ENCODE results near the gene FZR1. TPM values are rescaled to one million over a fixed set of nuclear protein-coding genes. Genes with fewer than 3 reads are reported as not detected.

The FZR1 gene
- total and polyA plus RNA-seq, 2 of the 8 experiments (the other 6 are each of a cell fraction or from before 2014, with no cell fraction given): 21.6 to 35.5 TPM

DNA sequence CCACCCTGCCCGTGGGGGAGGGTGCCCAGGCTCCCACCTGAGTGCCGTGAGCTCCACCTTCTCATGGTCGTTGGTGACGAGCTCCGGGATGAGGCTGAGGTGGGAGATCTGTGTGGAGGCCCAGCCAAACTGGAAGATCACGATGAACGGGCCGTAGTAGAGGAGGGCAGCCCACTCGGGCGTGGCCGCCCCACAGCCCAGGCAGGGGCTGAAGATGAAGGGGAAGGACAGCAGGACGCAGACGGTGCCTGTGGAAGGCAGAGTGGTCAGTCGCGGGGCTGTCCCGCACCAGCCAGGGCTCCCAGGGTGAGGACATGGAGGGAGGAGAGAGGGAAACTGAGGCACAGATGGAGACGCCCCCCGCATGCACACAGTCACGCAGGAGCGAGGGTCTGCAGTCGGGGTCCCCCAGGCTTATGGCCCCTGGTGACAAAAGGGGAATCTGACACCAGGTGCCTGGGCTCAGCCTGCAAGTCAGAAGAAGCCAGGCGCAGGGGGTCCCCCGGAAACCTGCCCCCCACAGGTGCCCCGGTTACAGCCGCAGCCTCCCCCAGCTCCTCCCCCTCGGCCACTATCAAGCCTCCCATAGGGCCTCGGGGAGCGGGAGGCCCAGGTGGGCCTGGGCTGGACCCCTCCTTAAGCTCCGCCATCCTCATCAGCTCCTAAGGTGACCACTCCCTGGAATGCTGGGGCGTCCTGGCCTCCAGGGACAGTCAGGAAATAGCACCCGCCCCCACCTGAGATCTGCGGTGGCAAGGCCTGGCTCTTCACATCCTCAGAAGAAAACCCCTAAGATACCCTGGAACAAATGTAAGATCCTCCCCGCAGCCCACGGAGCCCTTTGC, 45.1 kb downstream of the FZR1 start:
- FAIRE-seq: no peak

More for the DNA sequence above, 45.1 kb downstream of the FZR1 start:
- Histone ChIP-seq H3K27ac (ENCODE audit: low read depth, low read length) (no peak overlapping the region), H3K4me1 (replicated peaks in 1 of 4; ENCODE audit: control insufficient read depth in 3 of 4, insufficient read depth in 4 of 4, low read length in 3 of 4) (peaks cover 0 to 2% (median under 1%) of the 10 kb centered on the region in 4 experiments; a peak in 4 of 7 replicates), H4K8ac (ENCODE audit: extremely low read depth, insufficient read depth, low read length) (no peak overlapping the region; the same call in 1 of the 2 replicates), H3K18ac (ENCODE audit: extremely low read depth, low read length) (no peak overlapping the region), H2AK5ac (ENCODE audit: low read depth, low read length) (no peak overlapping the region), H2BK12ac (ENCODE audit: low read depth, low read length) (no peak overlapping the region), H2BK120ac (replicated peaks; ENCODE audit: low read depth, low read length) (no peak overlapping the region), H3K27me3 (replicated peaks in 1 of 4; ENCODE audit: control insufficient read depth in 3 of 4, extremely low read depth in 1 of 4, insufficient read depth in 3 of 4, low read length in 3 of 4) (peaks cover 0 to 2% (median under 1%) of the 10 kb centered on the region in 4 experiments; a peak in 3 of 7 replicates), H3K79me2 (ENCODE audit: control insufficient read depth in 1 of 2, insufficient read depth in 2 of 2, low read length in 2 of 2) (peaks cover 0 to 2% of the 10 kb centered on the region in 2 experiments; a peak in 1 of 4 replicates), H3K36me3 (ENCODE audit: control insufficient read depth in 2 of 4, insufficient read depth in 4 of 4, low read length in 3 of 4) (peaks cover 0 to 5% (median 1%) of the 10 kb centered on the region in 4 experiments; a peak in 1 of 8 replicates), H3K14ac (ENCODE audit: insufficient read length) (no peak overlapping the region), H3K4me3 (ENCODE audit: extremely low read depth in 1 of 4, insufficient read depth in 2 of 4, low read depth in 3 of 4, low read length in 4 of 4) (no peak overlapping the region), H4K5ac (ENCODE audit: insufficient read length, low read depth, low read length) (no peak overlapping the region), H3K4ac (replicated peaks; ENCODE audit: insufficient read length, low read depth, low read length) (no peak overlapping the region), H4K91ac (replicated peaks; ENCODE audit: insufficient read length, low read length) (no peak overlapping the region), H3K56ac (replicated peaks; ENCODE audit: insufficient read length, low read depth, low read length) (no peak overlapping the region), H3K9me3 (ENCODE audit: insufficient read depth in 2 of 2, low read depth in 1 of 2, low read length in 1 of 2) (no peaks in the 10 kb centered on the region), H2AFZ (ENCODE audit: low read length) (no peak overlapping the region), H2BK20ac (ENCODE audit: low read length) (no peak overlapping the region), H3K23ac (ENCODE audit: insufficient read length) (no peak overlapping the region), H3K9ac (replicated peaks in 1 of 4; ENCODE audit: extremely low read depth in 1 of 4, low read depth in 3 of 4, low read length in 3 of 4) (no peak overlapping the region), H3K4me2 (ENCODE audit: insufficient read depth in 1 of 2, low read depth in 2 of 2, low read length in 2 of 2) (no peak overlapping the region), H2BK5ac (ENCODE audit: low read depth, low read length) (no peak overlapping the region), H2BK15ac (ENCODE audit: low read length) (no peak overlapping the region), H3K79me1 (ENCODE audit: low read depth, low read length) (peaks cover 4% of the 10 kb centered on the region), H3K23me2 (ENCODE audit: low read depth, low read length) (no peaks in the 10 kb centered on the region), H4K20me1 (replicated peaks in 1 of 2; ENCODE audit: control insufficient read depth in 1 of 2, insufficient read depth in 2 of 2, low read length in 2 of 2) (peaks cover 8 to 25% of the 10 kb centered on the region in 2 experiments)
- POLR2A ChIA-PET (ENCODE audit: partially characterized antibody): interaction anchor here (1.0 kb wide), 1 partner anchor 19 kb away, joined by 3 read pairs; no protein-coding TSS in a partner anchor
- no peak for TF ChIP-seq YY1 (IDR thresholded peaks at IDR 0.05; ENCODE audit: low read depth, low read length)
- TF ChIP-seq RFX5 (IDR thresholded peaks at IDR 0.05; ENCODE audit: borderline replicate concordance, low read depth, low read length): no peak
- TF ChIP-seq CTBP2 (IDR thresholded peaks at IDR 0.05; ENCODE audit: borderline replicate concordance, insufficient read depth, insufficient read length, low read length): no peak
- TF ChIP-seq, protein P1, sequence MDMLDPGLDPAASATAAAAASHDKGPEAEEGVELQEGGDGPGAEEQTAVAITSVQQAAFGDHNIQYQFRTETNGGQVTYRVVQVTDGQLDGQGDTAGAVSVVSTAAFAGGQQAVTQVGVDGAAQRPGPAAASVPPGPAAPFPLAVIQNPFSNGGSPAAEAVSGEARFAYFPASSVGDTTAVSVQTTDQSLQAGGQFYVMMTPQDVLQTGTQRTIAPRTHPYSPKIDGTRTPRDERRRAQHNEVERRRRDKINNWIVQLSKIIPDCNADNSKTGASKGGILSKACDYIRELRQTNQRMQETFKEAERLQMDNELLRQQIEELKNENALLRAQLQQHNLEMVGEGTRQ (IDR thresholded peaks at IDR 0.05; ENCODE audit: low read length): no peak
- TF ChIP-seq GABPA (IDR thresholded peaks at IDR 0.05; ENCODE audit: borderline replicate concordance, insufficient read depth, low read length): no peak
- no peak for TF ChIP-seq POLR2AphosphoS5 (IDR thresholded peaks at IDR 0.05; ENCODE audit: low read depth, low read length)
- TF ChIP-seq ASH2L (IDR thresholded peaks at IDR 0.05; ENCODE audit: low read length): no peak
- TF ChIP-seq TAF7 (optimal IDR thresholded peaks at IDR 0.05; ENCODE audit: borderline replicate concordance, low read depth, low read length): no peak
- TF ChIP-seq, protein P2, sequence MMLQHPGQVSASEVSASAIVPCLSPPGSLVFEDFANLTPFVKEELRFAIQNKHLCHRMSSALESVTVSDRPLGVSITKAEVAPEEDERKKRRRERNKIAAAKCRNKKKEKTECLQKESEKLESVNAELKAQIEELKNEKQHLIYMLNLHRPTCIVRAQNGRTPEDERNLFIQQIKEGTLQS (IDR thresholded peaks at IDR 0.05; ENCODE audit: insufficient read depth, low read depth, low read length): no peak
- CTCF ChIA-PET (ENCODE audit: partially characterized antibody): interaction anchor here (0.8 to 7.5 kb wide), 8 partner anchors 14 to 191 kb away, joined by 3 to 54 read pairs (median 4); no protein-coding TSS in a partner anchor
- no peak for DNase-seq (ENCODE audit: low read depth in 1 of 2, low spot score in 2 of 2)
- 88% methylated on average over 24 of the region's 34 CpGs; no CpG with 5 or more reads in 1 of the 2 experiments for WGBS, 2 experiments (ENCODE audit: extremely low coverage in 1 of 2, insufficient coverage in 1 of 2, insufficient read length in 1 of 2, insufficient replicate concordance in 2 of 2, low coverage in 1 of 2, low lambda C conversion rate in 2 of 2, missing lambda C conversion rate in 1 of 2)
